Measurements from ENCODE around the gene SORBS2.

DNA sequence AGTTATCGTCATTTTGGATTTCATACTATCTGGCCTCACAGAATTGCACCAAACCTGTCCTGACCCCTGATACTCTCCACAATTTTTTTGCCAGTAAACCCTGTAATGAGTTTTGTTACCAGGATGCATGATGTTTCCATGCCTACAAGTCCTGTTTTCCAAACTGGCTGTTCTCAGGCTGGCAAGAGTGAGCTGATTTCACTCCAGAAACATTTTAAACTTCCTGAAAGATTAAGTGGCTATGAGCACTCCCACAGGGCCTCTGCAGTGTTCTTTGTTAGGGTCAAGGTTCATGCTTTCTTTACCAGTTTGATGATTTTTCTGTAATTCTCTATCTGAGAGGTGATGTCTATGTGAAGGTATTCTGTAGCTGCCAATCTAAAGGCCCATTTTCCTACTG lies 245.0 kb downstream of the SORBS2 start:
- TF ChIP-seq BCL11A (IDR thresholded peaks at IDR 0.05; ENCODE audit: low read depth in 2 of 2, low read length in 2 of 2) (no peak), GABPA (IDR thresholded peaks at IDR 0.05; ENCODE audit: borderline replicate concordance, insufficient read depth, low read length) (no peak), EZH2 (IDR thresholded peaks at IDR 0.05; ENCODE audit: low read depth, low read length, severe bottlenecking) (no peak), SP1 (IDR thresholded peaks at IDR 0.05; ENCODE audit: low read depth, low read length) (no peak), MAFK (IDR thresholded peaks at IDR 0.05; ENCODE audit: low read depth, low read length) (no peak), SIN3A (conservative IDR thresholded peaks at IDR 0.05 in 1 of 2, IDR thresholded peaks at IDR 0.05 in 1 of 2; ENCODE audit: low read depth in 1 of 2, low read length in 2 of 2) (no peak), SP2 (IDR thresholded peaks at IDR 0.05; ENCODE audit: low read length) (no peak), POLR2A (IDR thresholded peaks at IDR 0.05; ENCODE audit: control extremely low read depth in 1 of 2, low read depth in 2 of 2, low read length in 2 of 2) (no peak), CBX5 (IDR thresholded peaks at IDR 0.05; ENCODE audit: low read depth, low read length) (no peak), HDAC2 (IDR thresholded peaks at IDR 0.05; ENCODE audit: borderline replicate concordance in 1 of 2, low read depth in 2 of 2, low read length in 2 of 2) (no peak), RAD21 (IDR thresholded peaks at IDR 0.05 in 1 of 2, conservative IDR thresholded peaks at IDR 0.05 in 1 of 2; ENCODE audit: low read depth in 2 of 2, low read length in 2 of 2) (no peak), SAP30 (IDR thresholded peaks at IDR 0.05; ENCODE audit: insufficient read depth, insufficient replicate concordance, low read length) (no peak)
- TF ChIP-seq, protein P1, sequence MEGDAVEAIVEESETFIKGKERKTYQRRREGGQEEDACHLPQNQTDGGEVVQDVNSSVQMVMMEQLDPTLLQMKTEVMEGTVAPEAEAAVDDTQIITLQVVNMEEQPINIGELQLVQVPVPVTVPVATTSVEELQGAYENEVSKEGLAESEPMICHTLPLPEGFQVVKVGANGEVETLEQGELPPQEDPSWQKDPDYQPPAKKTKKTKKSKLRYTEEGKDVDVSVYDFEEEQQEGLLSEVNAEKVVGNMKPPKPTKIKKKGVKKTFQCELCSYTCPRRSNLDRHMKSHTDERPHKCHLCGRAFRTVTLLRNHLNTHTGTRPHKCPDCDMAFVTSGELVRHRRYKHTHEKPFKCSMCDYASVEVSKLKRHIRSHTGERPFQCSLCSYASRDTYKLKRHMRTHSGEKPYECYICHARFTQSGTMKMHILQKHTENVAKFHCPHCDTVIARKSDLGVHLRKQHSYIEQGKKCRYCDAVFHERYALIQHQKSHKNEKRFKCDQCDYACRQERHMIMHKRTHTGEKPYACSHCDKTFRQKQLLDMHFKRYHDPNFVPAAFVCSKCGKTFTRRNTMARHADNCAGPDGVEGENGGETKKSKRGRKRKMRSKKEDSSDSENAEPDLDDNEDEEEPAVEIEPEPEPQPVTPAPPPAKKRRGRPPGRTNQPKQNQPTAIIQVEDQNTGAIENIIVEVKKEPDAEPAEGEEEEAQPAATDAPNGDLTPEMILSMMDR (IDR thresholded peaks at IDR 0.05; ENCODE audit: control extremely low read depth in 1 of 3, insufficient read depth in 1 of 3, low read depth in 1 of 3, low read length in 3 of 3), result no peak
